B cell (primary cell): ENCODE data around the gene COL16A1. TPM values are rescaled to one million over a fixed set of nuclear protein-coding genes. Genes with fewer than 3 reads are reported as not detected.

Source experiments
- ATAC-seq: fragments of 200-7000 bp; cut with Tn5 transposase; one replicate; pipeline ENCODE4 v1.10.0; 2021; ENCODE audit warnings: low read depth, mild to moderate bottlenecking, moderate number of reproducible peaks, moderate library complexity
- CTCF ChIA-PET: fragments of 350-600 bp; sonication (Branson Sonifier 250); formaldehyde crosslinking; loops from one replicate; lab custom pipeline; 2021; ENCODE audit warnings: antibody characterized with exemption, inconsistent platforms; lab: Charles Lee
- POLR2A ChIA-PET: fragments of 350-600 bp; sonication (Branson Sonifier 250); formaldehyde crosslinking; loops from one replicate; lab custom pipeline; 2021; ENCODE audit warnings: antibody characterized with exemption; lab: Charles Lee
- DNase-seq: peaks from one replicate; pipeline ENCODE4 v3.0.0; 2013
- H2AFZ ChIP-seq: 2 replicates; pipeline ENCODE4 v1.6.1; 2012; ENCODE audit warnings: mild to moderate bottlenecking, low read depth, low read length; ENCODE audit not compliant: insufficient read depth, poor library complexity, severe bottlenecking
- H3K27ac ChIP-seq, 2 donors: 1 replicate in 1 of 2; 2 replicates in 1 of 2; pipeline ENCODE4 v1.5.1; 2012 to 2013; ENCODE audit warnings: low read length in 2 of 2, mild to moderate bottlenecking in 2 of 2, moderate library complexity in 1 of 2
- H3K27me3 ChIP-seq, 4 experiments: fragments of 200-600 bp in 1 of 4; sonication (generic) in 1 of 4; replicated peaks in 1 of 4; 1 replicate in 2 of 4; 2 replicates in 2 of 4; pipeline versions ENCODE4 v1.6.1 to v1.7.0; 2013 to 2016; ENCODE audit warnings: low read length in 3 of 4, mild to moderate bottlenecking in 2 of 4, mixed read lengths in 1 of 4, moderate library complexity in 1 of 4; ENCODE audit not compliant: insufficient read depth in 4 of 4, control insufficient read depth in 3 of 4; ENCODE audit errors: control extremely low read depth in 1 of 4
- H3K36me3 ChIP-seq, 2 experiments: replicated peaks in 1 of 2; 1 replicate in 1 of 2; 2 replicates in 1 of 2; pipeline versions ENCODE4 v1.6.1 to v1.7.1; 2013; ENCODE audit warnings: low read length in 1 of 2; ENCODE audit not compliant: insufficient read depth in 2 of 2, control insufficient read depth in 1 of 2; ENCODE audit errors: control extremely low read depth in 1 of 2, extremely low read depth in 1 of 2
- H3K4me1 ChIP-seq, 2 donors: fragments of 200-600 bp in 1 of 2; sonication (generic) in 1 of 2; 1 replicate in 1 of 2; 2 replicates in 1 of 2; pipeline versions ENCODE4 v1.5.1 to v1.6.1; 2013 to 2017; ENCODE audit warnings: low read length in 2 of 2; ENCODE audit not compliant: control insufficient read depth in 2 of 2, insufficient read depth in 2 of 2
- H3K4me2 ChIP-seq: replicated peaks from 2 replicates; pipeline ENCODE3; 2012; ENCODE audit warnings: mild to moderate bottlenecking, low read depth, low read length; ENCODE audit not compliant: poor library complexity, severe bottlenecking
- H3K4me3 ChIP-seq, 5 experiments: fragments of 200-600 bp in 1 of 5; sonication (generic) in 1 of 5; 1 replicate in 3 of 5; 2 replicates in 2 of 5; pipeline versions ENCODE4 v1.5.1 to v1.7.0; 2011 to 2016; ENCODE audit warnings: low read length in 4 of 5, mild to moderate bottlenecking in 4 of 5, low read depth in 2 of 5, control low read depth in 1 of 5, moderate library complexity in 1 of 5; ENCODE audit not compliant: insufficient read depth in 1 of 5; ENCODE audit errors: control extremely low read depth in 1 of 5, extremely low read depth in 1 of 5
- H3K79me2 ChIP-seq: fragments of 200-600 bp; sonication (generic); one replicate; pipeline ENCODE4 v1.6.0; 2016; ENCODE audit warnings: low read length; ENCODE audit not compliant: control insufficient read depth, insufficient read depth
- H3K9ac ChIP-seq: fragments of 200-600 bp; sonication (generic); 2 replicates; pipeline ENCODE4 v1.6.1; 2017; ENCODE audit warnings: mild to moderate bottlenecking, low read length, moderate library complexity
- H3K9me3 ChIP-seq, 3 donors: one replicate each; pipeline versions ENCODE4 v1.6.1 to v1.7.1; 2013; ENCODE audit warnings: low read length in 2 of 3; ENCODE audit not compliant: control insufficient read depth in 2 of 3, insufficient read depth in 1 of 3; ENCODE audit errors: control extremely low read depth in 1 of 3
- H4K20me1 ChIP-seq: 2 replicates; pipeline ENCODE4 v1.6.0; 2012; ENCODE audit warnings: mild to moderate bottlenecking, low read length; ENCODE audit not compliant: insufficient read depth, control insufficient read depth, poor library complexity, severe bottlenecking
- H3K27ac Mint-ChIP-seq: one replicate; pipeline ENCODE4 v1.8.0; 2021; ENCODE audit warnings: mixed read lengths
- H3K27me3 Mint-ChIP-seq: one replicate; pipeline ENCODE4 v1.8.0; 2021; ENCODE audit warnings: mixed read lengths
- H3K4me1 Mint-ChIP-seq: one replicate; pipeline ENCODE4 v1.8.0; 2021; ENCODE audit warnings: mixed read lengths
- H3K4me3 Mint-ChIP-seq: one replicate; pipeline ENCODE4 v1.8.0; 2021; ENCODE audit warnings: mixed read lengths
- H3K9me3 Mint-ChIP-seq: one replicate; pipeline ENCODE4 v1.8.0; 2022; ENCODE audit warnings: mixed read lengths; ENCODE audit not compliant: insufficient read depth
- CTCF ChIP-seq: fragments of 200-600 bp; IDR thresholded peaks from one replicate; pipeline ENCODE4 v1.8.0; 2022; ENCODE audit warnings: antibody characterized with exemption, mild to moderate bottlenecking
- EZH2 ChIP-seq: IDR thresholded peaks from 2 replicates; pipeline ENCODE4 v1.6.1; 2012; ENCODE audit warnings: borderline replicate concordance, low read depth, mild to moderate bottlenecking, moderate library complexity, low read length; ENCODE audit not compliant: insufficient read depth, poor library complexity, severe bottlenecking
- WGBS: methylation state at CpG from one replicate; pipeline ENCODE4 v1.1.5; 2013; ENCODE audit warnings: missing lambda C conversion rate; ENCODE audit not compliant: insufficient coverage; 5-methylcytosine and 5-hydroxymethylcytosine counted together
- intact Hi-C: fragments of 100-400 bp; cut with micrococcal nuclease; formaldehyde crosslinking; loops from one replicate; pipeline ENCODE4 v1.10.0; 2022
- polyA plus RNA-seq: library from polyadenylated mRNA; depleted of rRNA; stranded (reverse); fragments of >200 nt; gene quantifications from 2 replicates; pipeline ENCODE4 v1.2.3, GENCODE V29; 2012
- total RNA-seq, 2 donors: library from RNA; stranded (reverse); fragments of 120-200 nt in 1 of 2; gene quantifications; 1 replicate in 1 of 2; 2 replicates in 1 of 2; pipeline versions ENCODE4 v1.2.3 to v1.2.4, GENCODE V29; 2013 to 2022

Gene COL16A1
- total and polyA plus RNA-seq, 2 donors (not counting 1 experiment from before 2014, with no cell fraction given): 0.07 TPM; not detected in 1

GRCh38 chr1:31633117-31633516 lies 70.7 kb downstream of the COL16A1 start:
- Histone ChIP-seq H3K4me1 (no peaks in the 10 kb centered on the region), H3K27me3 (no peaks in the 10 kb centered on the region), H3K27ac (no peak overlapping the region), H3K4me3 (no peak overlapping the region), H3K9ac (no peak overlapping the region), H3K9me3 (no peaks in the 10 kb centered on the region), H4K20me1 (peaks cover 34% of the 10 kb centered on the region), H2AFZ (no peak overlapping the region), H3K36me3 (peaks cover 0 to 65% of the 10 kb centered on the region in 2 experiments), H3K79me2 (peaks cover 32% of the 10 kb centered on the region), H3K4me2 (no peak overlapping the region)
- no peak overlapping the region for H3K27ac Mint-ChIP-seq
- 87% methylated on average over 2 of the region's 4 CpGs for WGBS
- intact Hi-C loops: no loop called here
- TF ChIP-seq EZH2 (no peak), CTCF (peak; percentile 34)
- peaks cover 7% of the 10 kb centered on the region for H3K4me1 Mint-ChIP-seq
- H3K27me3 Mint-ChIP-seq: no peaks in the 10 kb centered on the region
- ChIA-PET POLR2A (no interaction called here), CTCF (interaction anchor here (0.9 to 1.2 kb wide), 2 partner anchors 68 to 329 kb away, joined by 3 to 4 read pairs; no protein-coding TSS in a partner anchor)
- H3K9me3 Mint-ChIP-seq: no peaks in the 10 kb centered on the region
- DNase-seq: no peak
- no peak for ATAC-seq
- H3K4me3 Mint-ChIP-seq: no peak overlapping the region

- H3K4me1 Mint-ChIP-seq: peaks cover 4% of the 10 kb centered on the region
- H4K20me1 ChIP-seq: peaks cover 31% of the 10 kb centered on the region
- no peaks in the 10 kb centered on the region for H3K9me3 ChIP-seq
- no peaks in the 10 kb centered on the region for H3K9me3 Mint-ChIP-seq
- ChIA-PET CTCF (no interaction called here), POLR2A (no interaction called here)
- peaks cover 27% of the 10 kb centered on the region for H3K79me2 ChIP-seq
- no peaks in the 10 kb centered on the region for H3K27me3 ChIP-seq
- H3K4me3 Mint-ChIP-seq: no peak overlapping the region
- no peaks in the 10 kb centered on the region for H3K27me3 Mint-ChIP-seq
- no peak overlapping the region for H3K27ac Mint-ChIP-seq
- ATAC-seq (no peak), DNase-seq (no peak)
- H3K36me3 ChIP-seq: peaks cover 0 to 68% of the 10 kb centered on the region in 2 experiments
- no peak for TF ChIP-seq EZH2
- TF ChIP-seq CTCF: no peak
- no peak overlapping the region for H2AFZ ChIP-seq
- H3K9ac ChIP-seq: no peak overlapping the region
- no peak overlapping the region for H3K4me2 ChIP-seq
- intact Hi-C loops: no loop called here
- no peaks in the 10 kb centered on the region for H3K4me1 ChIP-seq
- H3K27ac ChIP-seq: no peak overlapping the region
- H3K4me3 ChIP-seq: no peak overlapping the region
- no CpG with 5 or more reads among the region's 3 CpGs for WGBS
Measured at GRCh38 chr1:31632649-31633048, 71.2 kb downstream of the COL16A1 start.
